ENCODE data around the gene ZC3H12A. TPM values are rescaled to one million over a fixed set of nuclear protein-coding genes. Genes with fewer than 3 reads are reported as not detected.

The ZC3H12A gene
- total and polyA plus RNA-seq, 2 experiments from 2014 or later: 9.0 to 9.3 TPM

DNA sequence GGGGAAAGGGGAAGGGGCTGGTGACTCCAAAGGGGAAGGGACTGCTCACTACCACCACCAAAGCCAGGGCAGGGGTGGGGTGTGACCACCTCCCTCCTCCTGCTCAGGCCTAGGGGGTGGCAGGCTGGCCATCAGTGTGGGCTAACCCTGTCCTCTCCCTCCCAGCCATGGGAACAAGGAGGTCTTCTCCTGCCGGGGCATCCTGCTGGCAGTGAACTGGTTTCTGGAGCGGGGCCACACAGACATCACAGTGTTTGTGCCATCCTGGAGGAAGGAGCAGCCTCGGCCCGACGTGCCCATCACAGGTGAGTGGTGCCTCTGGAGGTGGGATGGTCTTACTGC, 5.7 kb downstream of the ZC3H12A start:
- TF ChIP-seq, protein P1, sequence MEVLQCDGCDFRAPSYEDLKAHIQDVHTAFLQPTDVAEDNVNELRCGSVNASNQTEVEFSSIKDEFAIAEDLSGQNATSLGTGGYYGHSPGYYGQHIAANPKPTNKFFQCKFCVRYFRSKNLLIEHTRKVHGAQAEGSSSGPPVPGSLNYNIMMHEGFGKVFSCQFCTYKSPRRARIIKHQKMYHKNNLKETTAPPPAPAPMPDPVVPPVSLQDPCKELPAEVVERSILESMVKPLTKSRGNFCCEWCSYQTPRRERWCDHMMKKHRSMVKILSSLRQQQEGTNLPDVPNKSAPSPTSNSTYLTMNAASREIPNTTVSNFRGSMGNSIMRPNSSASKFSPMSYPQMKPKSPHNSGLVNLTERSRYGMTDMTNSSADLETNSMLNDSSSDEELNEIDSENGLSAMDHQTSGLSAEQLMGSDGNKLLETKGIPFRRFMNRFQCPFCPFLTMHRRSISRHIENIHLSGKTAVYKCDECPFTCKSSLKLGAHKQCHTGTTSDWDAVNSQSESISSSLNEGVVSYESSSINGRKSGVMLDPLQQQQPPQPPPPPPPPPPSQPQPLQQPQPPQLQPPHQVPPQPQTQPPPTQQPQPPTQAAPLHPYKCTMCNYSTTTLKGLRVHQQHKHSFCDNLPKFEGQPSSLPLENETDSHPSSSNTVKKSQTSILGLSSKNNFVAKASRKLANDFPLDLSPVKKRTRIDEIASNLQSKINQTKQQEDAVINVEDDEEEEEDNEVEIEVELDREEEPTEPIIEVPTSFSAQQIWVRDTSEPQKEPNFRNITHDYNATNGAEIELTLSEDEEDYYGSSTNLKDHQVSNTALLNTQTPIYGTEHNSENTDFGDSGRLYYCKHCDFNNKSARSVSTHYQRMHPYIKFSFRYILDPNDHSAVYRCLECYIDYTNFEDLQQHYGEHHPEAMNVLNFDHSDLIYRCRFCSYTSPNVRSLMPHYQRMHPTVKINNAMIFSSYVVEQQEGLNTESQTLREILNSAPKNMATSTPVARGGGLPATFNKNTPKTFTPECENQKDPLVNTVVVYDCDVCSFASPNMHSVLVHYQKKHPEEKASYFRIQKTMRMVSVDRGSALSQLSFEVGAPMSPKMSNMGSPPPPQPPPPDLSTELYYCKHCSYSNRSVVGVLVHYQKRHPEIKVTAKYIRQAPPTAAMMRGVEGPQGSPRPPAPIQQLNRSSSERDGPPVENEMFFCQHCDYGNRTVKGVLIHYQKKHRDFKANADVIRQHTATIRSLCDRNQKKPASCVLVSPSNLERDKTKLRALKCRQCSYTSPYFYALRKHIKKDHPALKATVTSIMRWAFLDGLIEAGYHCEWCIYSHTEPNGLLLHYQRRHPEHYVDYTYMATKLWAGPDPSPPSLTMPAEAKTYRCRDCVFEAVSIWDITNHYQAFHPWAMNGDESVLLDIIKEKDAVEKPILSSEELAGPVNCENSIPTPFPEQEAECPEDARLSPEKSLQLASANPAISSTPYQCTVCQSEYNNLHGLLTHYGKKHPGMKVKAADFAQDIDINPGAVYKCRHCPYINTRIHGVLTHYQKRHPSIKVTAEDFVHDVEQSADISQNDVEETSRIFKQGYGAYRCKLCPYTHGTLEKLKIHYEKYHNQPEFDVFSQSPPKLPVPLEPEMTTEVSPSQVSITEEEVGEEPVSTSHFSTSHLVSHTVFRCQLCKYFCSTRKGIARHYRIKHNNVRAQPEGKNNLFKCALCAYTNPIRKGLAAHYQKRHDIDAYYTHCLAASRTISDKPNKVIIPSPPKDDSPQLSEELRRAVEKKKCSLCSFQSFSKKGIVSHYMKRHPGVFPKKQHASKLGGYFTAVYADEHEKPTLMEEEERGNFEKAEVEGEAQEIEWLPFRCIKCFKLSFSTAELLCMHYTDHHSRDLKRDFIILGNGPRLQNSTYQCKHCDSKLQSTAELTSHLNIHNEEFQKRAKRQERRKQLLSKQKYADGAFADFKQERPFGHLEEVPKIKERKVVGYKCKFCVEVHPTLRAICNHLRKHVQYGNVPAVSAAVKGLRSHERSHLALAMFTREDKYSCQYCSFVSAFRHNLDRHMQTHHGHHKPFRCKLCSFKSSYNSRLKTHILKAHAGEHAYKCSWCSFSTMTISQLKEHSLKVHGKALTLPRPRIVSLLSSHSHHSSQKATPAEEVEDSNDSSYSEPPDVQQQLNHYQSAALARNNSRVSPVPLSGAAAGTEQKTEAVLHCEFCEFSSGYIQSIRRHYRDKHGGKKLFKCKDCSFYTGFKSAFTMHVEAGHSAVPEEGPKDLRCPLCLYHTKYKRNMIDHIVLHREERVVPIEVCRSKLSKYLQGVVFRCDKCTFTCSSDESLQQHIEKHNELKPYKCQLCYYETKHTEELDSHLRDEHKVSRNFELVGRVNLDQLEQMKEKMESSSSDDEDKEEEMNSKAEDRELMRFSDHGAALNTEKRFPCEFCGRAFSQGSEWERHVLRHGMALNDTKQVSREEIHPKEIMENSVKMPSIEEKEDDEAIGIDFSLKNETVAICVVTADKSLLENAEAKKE (CRISPR knock-in tag; IDR thresholded peaks at IDR 0.05): no peak
- no peak for TF ChIP-seq ZNF114 (CRISPR knock-in tag; IDR thresholded peaks at IDR 0.05)
- no peak for TF ChIP-seq STAT1 (IDR thresholded peaks at IDR 0.05; ENCODE audit: unreplicated experiment)
- TF ChIP-seq, protein P2, sequence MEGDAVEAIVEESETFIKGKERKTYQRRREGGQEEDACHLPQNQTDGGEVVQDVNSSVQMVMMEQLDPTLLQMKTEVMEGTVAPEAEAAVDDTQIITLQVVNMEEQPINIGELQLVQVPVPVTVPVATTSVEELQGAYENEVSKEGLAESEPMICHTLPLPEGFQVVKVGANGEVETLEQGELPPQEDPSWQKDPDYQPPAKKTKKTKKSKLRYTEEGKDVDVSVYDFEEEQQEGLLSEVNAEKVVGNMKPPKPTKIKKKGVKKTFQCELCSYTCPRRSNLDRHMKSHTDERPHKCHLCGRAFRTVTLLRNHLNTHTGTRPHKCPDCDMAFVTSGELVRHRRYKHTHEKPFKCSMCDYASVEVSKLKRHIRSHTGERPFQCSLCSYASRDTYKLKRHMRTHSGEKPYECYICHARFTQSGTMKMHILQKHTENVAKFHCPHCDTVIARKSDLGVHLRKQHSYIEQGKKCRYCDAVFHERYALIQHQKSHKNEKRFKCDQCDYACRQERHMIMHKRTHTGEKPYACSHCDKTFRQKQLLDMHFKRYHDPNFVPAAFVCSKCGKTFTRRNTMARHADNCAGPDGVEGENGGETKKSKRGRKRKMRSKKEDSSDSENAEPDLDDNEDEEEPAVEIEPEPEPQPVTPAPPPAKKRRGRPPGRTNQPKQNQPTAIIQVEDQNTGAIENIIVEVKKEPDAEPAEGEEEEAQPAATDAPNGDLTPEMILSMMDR (conservative IDR thresholded peaks at IDR 0.05; ENCODE audit: low read depth in 2 of 2): no peak
- TF ChIP-seq, protein P3, sequence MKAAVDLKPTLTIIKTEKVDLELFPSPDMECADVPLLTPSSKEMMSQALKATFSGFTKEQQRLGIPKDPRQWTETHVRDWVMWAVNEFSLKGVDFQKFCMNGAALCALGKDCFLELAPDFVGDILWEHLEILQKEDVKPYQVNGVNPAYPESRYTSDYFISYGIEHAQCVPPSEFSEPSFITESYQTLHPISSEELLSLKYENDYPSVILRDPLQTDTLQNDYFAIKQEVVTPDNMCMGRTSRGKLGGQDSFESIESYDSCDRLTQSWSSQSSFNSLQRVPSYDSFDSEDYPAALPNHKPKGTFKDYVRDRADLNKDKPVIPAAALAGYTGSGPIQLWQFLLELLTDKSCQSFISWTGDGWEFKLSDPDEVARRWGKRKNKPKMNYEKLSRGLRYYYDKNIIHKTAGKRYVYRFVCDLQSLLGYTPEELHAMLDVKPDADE (IDR thresholded peaks at IDR 0.05): no peak
- no peak for TF ChIP-seq EZH2 (IDR thresholded peaks at IDR 0.05; ENCODE audit: low read depth, unreplicated experiment)
- no peak for TF ChIP-seq NANOG (IDR thresholded peaks at IDR 0.05; ENCODE audit: borderline replicate concordance)
- H3K79me2 ChIP-seq (replicated peaks; ENCODE audit: insufficient read depth): peaks cover 28% of the 10 kb centered on the region
- H3K4me1 Mint-ChIP-seq: peaks cover 42% of the 10 kb centered on the region
- H3K4me1 ChIP-seq (ENCODE audit: insufficient read depth): peaks cover 33% of the 10 kb centered on the region
- H3K36me3 Mint-ChIP-seq (ENCODE audit: low read depth): peaks cover 49% of the 10 kb centered on the region
- ATAC-seq (no peak), DNase-seq (ENCODE audit: low spot score) (no peak)
- H3K9me2 ChIP-seq (ENCODE audit: insufficient read depth): no peaks in the 10 kb centered on the region
- no peaks in the 10 kb centered on the region; the same call in 1 of the 2 replicates for H4K20me1 ChIP-seq (replicated peaks; ENCODE audit: insufficient read depth)
- peaks cover 12% of the 10 kb centered on the region for H3K27me3 Mint-ChIP-seq (ENCODE audit: insufficient read depth, low read depth, poor library complexity)
- no peaks in the 10 kb centered on the region for H3K27me3 ChIP-seq (ENCODE audit: insufficient read depth)
- H3K27ac ChIP-seq (ENCODE audit: low read depth): no peak overlapping the region
- H3K4me3 ChIP-seq: no peak overlapping the region
- H3K4me3 Mint-ChIP-seq: no peak overlapping the region
- no peaks in the 10 kb centered on the region for H3K9me3 Mint-ChIP-seq
- H3F3A ChIP-seq (replicated peaks; ENCODE audit: low read depth): no peaks in the 10 kb centered on the region
- H2AFZ ChIP-seq: no peak overlapping the region
- no peaks in the 10 kb centered on the region for H3K36me3 ChIP-seq (ENCODE audit: insufficient read depth)
- H3K27ac Mint-ChIP-seq: no peak overlapping the region
- no peak overlapping the region for H3K4me2 ChIP-seq

All from GM23338 (cell line).